Bone marrow (tissue), 2 donors: ENCODE measurements around the gene TGIF2.
"Not testable (repeated sequence)": the region's sequence is repeated elsewhere in the genome, so short reads cannot be mapped to it uniquely, and the experiment has no call there.

Source experiments
- DNase-seq, 2 donors: peaks; one replicate each; lab custom pipeline; 2025; lab: John Stamatoyannopoulos, UW

The TGIF2 gene

DNA sequence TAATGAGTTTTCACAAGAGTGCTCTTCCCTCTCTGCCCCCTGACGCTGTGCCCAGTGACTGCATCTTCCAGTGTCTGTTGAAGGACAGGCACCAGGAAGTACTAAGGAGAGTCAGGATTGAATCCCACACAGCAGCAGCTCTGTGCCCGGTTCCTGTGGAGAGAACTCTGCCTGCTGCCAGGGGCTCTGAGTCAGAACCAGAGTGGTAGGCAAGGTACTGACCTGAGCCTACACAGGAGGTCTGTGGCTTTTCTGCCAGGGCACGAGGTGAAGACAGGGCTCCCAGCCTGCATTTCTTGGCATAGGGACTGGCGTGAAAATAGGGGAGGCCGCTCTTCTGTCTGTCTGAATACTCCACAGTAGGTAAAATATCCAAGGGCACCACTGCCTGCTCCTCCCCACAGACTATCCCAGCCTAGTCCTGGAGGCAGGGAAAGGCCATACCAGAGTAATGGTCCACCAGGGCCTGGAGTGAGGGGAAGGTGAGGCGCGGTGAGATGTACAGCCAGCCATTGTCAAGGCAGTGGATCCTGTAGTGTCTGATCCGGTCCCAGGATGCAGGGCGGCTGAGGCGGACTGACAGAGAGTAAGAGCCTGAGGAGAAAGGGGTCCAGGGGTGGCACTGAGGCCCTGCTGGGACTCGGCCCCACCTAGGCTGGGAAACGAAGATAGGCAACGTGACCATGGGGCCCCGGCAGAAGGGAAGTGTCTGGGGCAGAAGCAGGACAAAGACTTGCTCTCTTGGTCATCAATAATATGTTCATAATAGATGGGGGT is 41.6 kb downstream of the TGIF2 start:
- no peak for DNase-seq

DNA sequence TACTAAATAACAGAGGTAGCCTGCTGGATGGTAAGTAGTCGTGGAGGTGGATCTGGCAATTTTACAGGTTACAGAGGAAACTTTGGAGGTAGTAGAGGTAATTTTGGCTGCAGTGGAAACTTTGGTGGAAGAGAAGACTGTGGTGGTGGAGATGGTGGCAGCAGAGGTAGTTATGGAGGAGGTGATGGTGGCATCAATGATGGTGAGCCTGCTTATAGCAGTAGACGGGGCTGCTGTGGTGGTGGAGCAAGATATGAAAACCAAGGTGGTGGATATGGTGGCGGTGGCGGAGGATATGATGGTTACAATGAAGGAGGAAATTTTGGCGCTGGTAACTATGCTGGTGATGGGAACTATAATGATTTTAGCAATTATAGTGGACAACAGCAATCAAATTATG is 47.5 kb downstream of the TGIF2 start:
- DNase-seq: no peak

DNA sequence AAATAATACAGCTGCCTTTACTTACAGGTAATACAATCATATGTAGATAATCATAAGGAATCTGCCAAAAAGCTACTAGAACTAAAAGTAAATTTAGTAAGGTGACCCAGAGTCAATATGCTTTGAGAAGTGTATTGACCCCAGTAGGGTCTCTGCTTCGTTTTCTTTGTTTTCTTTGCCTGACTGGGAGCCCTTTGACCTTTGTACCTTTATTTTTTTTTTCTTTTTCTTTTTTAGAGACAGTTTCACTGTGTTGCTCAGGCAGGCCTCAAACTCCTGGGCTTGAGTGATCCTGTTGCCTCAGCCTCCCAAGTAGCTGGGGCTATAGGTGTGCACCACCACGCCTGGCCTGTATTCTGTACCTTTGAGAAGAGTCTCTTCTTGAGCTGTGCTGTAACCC is 50.0 kb downstream of the TGIF2 start:
- DNase-seq: no peak

DNA sequence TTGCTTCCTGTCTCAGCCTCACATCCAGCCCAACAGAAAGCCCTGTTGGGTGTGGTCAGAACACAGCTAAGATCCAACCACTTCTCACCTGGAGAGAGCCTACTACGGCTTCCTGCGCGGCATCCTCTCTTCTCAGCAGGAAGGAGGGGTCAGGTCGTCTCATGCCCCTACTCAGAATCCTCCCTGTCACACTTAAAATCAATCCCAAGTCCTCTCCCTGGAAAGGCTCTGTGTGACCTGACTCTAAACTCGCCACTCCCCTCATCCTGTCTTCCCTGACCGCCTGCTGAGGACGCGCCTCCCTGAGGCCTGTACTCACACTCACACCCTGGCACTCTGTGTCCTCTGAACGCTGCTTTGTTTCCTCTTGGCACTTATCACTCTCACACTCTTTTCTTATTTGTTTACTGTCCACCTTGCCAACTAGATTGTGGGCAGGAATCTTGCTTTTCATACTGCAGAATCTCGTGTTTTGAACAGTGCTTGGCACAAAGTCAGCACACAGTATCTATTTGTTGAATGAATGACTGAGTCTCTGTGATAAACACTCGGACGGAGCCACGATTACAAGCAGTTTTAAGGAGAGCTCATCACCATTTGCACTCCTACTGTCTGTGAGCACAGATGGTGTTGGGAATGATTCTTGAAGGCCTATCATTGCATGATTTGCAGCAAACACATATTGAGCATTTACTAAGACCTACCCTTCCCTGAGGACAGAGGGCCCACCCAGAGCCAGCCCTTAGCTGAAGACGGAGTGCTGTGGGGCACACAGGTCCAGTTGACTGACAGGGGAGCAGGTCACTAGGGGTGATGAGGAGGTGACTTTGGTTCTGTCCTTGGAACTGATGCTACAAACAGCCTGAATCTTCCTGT is 50.9 kb downstream of the TGIF2 start:
- no peak for DNase-seq

DNA sequence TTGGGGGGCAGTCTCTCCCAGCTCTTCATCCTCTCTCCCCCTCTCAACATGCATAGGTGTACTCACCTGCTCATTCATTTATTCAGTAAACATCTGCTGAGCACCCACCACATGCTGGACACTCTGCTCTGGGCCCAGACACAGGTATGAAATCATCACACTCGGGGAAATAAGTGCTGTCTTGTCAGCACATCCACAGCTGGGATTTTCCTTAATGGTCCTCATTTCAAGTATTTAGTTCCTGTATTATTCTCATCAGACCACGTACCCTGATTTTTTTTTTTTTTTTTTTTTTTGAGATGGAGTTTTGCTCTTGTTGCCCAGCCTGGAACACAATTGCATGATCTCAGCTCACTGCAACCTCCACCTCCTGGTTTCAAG is 51.5 kb downstream of the TGIF2 start:
- DNase-seq: no peak

DNA sequence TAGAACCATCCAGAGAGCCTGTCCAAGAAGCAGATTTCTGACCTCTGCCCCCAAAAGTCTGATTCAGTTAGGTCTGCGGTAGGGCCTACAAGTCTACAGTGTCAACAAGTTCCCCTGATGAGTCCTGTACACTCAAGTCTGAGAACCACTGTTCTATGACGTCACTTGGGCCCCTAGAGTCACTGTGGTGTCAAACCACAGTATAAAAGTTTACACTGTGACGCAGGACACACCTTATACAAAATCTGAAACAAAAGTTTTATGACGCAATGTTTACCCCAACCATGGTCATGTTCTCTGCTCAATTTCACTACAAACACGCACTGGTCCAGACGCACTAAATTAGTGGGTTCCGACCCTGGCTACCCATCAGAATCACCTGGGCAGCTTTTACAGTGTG is 54.7 kb downstream of the TGIF2 start:
- DNase-seq: no peak

DNA sequence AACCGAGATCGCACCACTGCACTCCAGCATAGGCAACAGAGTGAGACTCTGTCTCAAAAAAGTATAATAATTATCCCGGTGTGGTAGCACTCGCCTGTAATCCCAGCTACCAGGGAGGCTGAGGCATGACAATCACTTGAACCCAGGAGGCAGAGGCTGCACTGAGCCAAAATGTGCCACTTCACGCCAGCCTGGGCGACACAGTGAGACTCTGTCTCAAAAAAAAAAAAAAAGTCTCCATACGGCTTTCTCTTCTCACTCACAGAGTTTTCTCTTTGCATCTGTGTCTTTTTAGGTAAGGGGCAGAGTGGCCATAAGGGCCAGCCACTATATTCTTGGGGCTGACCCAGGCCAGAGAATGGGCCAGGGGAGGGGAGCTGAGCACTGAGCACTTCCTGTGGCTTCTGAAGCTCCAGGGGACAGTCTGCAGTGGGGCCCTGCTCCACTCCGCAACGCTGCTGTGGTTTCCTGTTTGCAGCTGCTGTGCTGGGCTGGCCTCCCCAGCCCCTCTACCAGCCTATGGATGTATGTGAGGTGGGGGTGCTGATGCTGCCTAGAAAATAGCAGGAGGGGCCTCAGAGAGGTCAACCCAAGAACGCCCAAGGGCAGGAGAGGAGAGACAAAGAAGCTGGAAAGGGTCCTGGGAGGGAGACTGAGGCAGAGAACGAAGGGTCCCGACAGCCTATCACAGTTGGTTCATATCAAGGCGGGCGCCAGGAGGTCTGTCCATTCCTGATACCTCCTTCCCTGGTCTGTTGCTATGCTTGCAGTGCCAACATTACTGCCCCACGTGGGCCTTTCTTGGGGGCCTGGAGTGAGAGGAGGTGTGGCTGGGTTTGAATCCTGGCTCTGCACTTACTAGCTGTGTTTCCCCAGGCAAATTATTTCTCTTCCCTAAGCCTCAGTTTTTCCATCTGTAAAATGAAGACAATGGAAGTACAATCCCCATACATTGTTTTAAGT is 56.6 kb downstream of the TGIF2 start:
- DNase-seq: no peak

DNA sequence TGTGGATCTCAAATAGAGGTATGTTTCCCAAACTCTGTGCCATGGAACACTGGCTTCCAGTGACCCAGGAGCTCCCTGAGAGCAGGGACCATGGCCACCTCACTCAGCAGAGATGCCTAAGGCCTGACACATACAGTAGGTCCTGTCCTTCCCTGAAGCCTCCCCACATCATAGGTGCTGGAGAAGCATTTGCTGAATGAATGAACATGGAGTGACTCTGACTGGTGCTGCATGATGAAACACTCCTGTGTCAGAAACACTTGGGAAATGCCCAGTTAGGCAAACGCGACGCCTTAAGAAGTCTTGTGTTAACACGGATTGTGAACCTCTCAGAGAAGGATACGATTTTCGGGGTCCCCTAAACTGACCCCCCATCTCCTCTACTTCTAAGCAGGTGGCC is 58.2 kb downstream of the TGIF2 start:
- DNase-seq: no peak

DNA sequence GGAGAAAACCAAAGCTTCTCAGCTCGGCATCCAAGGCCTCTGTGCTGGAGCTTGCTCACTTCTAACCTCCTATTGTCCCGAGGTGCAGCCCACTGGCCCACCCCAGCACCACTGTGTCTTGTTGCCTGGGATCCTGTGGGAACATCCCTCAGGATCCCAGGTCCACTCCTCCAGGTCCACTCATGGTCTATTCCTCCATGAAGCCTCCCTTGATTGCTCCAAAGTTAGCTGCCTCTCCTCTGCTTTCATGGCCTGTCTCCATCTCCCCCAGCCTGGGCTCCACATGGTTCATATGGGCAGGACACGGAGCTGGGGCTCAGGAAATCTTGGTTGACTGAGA is 58.7 kb downstream of the TGIF2 start:
- DNase-seq: no peak

DNA sequence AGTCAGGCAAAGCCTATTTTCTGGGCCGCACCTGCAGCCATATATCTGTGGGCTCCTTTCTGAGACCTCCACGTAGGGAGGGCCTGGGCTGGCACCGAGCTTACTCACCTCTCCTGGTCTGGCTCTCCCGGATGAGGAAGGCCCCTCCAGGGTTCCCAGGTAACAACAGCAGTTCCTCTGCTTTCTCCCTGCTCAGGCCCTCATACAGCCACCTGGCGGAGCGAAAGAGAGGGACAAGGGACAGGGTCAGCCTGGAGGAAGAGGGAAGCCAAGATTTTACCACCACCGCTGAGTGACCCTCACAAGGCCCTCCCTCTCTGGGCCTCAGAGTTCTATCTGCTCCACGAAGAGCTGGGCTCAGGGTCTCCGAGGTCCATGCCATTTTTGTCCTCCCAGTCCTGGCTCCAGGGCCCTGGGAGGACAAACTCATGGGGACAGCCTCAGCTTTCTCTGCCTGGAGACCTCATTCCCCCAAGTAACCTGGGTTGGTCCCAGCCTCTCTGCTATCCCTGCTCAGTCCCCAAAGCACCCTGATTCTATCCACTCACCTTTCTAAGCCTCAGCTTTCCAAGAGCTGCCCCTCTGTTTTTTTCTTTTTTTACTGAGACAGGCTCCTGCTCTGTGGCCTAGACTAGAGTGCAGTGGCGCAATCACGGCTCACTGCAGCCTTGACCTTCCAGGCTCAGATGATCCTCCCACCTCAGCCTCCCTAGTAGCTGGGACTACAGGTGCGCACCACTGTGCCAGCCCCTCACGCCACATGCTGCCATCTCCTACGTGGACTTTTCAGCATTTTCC is 59.3 kb downstream of the TGIF2 start:
- no peak for DNase-seq

DNA sequence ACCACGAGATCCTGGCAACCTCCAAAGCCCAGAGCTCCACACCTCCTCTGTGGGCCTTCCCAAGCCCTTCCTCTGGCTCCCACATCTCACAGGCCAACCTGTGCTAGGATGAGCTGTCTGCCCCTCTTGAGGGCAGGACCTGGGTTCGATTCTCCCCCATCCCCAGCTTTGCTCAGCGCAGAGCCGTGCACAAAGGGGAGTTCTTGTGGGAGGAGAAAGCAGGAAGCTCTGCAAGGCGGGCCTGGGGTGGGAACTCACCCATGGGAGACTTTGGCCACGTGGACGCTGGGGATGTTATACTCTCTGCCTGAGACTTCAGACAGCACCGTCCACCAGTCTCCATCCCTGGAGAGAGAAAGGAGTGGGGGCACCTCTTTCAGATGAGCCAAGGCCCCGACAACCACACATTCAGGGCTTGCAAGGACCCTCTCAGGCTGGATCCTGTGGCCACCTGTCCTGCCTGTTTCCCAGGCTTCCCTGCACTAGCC is 59.9 kb downstream of the TGIF2 start:
- DNase-seq: no peak

DNA sequence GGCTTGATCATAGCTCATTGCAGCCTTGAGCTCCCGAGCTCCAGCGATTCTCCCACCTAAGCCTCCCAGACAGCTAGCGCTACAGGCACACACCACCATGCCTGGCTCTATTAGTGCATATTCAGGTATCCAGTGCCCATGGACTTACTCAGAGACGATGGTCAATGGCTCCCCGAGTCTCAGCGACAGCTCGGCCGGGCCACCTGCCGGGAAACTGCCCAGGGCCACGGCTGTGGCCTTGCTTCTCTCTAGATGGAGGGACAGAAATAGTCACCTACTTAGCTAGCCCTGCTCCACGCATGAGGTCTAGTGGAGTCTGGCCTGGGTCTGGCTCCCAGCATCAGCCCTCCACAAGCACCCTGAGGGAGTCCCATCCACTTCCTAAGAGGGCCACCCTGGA is 60.9 kb downstream of the TGIF2 start:
- no peak for DNase-seq

DNA sequence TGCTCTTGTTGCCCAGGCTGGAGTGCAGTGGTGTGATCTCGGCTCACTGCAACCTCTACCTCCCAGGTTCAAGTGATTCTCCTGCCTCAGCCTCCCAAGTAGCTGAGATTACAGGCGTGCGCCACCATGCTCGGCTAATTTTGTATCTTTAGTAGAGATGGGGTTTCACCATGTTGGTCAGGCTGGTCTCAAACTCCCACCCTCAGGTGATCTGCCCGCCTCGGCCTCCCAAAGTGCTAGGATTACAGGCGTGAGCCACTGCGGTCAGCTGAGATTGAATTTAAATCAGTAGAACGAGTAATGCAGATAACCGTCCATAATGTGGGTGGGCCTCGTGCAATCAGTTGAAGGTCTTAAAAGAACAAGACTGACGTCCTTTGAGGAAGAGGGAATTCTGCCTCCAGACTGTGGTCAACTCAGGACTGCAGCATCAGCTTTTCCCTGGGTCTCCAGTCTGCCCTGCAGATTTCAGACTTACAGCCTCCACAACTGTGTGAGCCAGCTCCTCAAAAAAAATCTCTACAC is 65.5 kb downstream of the TGIF2 start:
- not testable (repeated sequence) for DNase-seq

DNA sequence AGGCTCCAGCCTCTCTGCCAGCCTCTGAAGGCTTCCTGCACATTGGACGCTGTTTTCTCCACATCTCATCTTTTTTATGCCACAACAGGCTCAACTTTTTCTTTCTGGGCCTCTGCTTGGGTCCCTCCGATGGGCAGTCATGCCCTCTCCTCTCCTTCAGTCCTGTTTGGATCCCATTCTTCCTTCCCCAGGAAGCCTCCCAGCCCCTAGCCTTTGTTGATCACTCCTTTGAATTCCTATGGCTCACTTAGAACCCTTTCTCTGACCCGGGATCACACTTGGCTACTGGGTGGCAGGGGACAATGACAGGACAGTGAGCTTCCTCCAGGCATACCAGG is 68.1 kb downstream of the TGIF2 start:
- DNase-seq: no peak

DNA sequence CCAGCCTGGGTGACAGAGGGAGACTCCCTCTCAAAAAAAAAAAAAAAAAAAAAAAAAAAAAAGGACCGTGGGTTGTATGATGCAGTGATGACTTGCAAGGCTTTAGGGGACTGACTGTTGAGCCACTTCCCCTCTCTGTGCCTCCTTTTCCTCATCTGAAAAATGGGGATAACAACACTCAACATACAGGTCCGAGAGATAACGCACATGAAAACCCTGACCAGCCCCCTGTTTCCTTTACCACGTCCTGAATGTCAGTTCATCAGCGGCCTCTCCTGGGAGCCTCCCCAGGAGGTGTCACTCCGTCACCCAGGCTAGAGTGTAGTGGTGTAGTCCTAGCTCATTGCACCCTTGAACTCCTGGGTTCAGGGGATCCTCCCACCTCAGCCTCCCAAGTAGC is 68.7 kb downstream of the TGIF2 start:
- no peak for DNase-seq
